ENCODE results near the gene ERC2.

ERC2 gene

GRCh38 chr3:55779543-55779942 lies 688.7 kb downstream of the ERC2 start:
- no peak for TF ChIP-seq CTCF (IDR thresholded peaks at IDR 0.05; ENCODE audit: control insufficient read depth, insufficient read depth, low read depth, low read length, missing control alignments)
- no peak for DNase-seq (ENCODE audit: low read depth)
- no peak overlapping the region for H3K4me3 ChIP-seq (ENCODE audit: control insufficient read depth, low read depth, low read length)

- no peak for TF ChIP-seq CTCF (IDR thresholded peaks at IDR 0.05; ENCODE audit: control insufficient read depth, insufficient read depth, low read depth, low read length, missing control alignments)
- DNase-seq (ENCODE audit: low read depth), result no peak
- no peak overlapping the region for H3K4me3 ChIP-seq (ENCODE audit: control insufficient read depth, low read depth, low read length)
Measured at GRCh38 chr3:55775366-55776154, 692.7 kb downstream of the ERC2 start.

GRCh38 chr3:55774856-55775255 lies 693.4 kb downstream of the ERC2 start:
- H3K4me3 ChIP-seq (ENCODE audit: control insufficient read depth, low read depth, low read length), result no peak overlapping the region
- TF ChIP-seq CTCF (IDR thresholded peaks at IDR 0.05; ENCODE audit: control insufficient read depth, insufficient read depth, low read depth, low read length, missing control alignments), result no peak
- DNase-seq (ENCODE audit: low read depth), result no peak

GRCh38 chr3:55771503-55771902 lies 696.8 kb downstream of the ERC2 start:
- no peak for TF ChIP-seq CTCF (IDR thresholded peaks at IDR 0.05; ENCODE audit: control insufficient read depth, insufficient read depth, low read depth, low read length, missing control alignments)
- H3K4me3 ChIP-seq (ENCODE audit: control insufficient read depth, low read depth, low read length), result no peak overlapping the region
- DNase-seq (ENCODE audit: low read depth), result no peak

- no peak for DNase-seq (ENCODE audit: low read depth)
- TF ChIP-seq CTCF (IDR thresholded peaks at IDR 0.05; ENCODE audit: control insufficient read depth, insufficient read depth, low read depth, low read length, missing control alignments), result no peak
- no peak overlapping the region for H3K4me3 ChIP-seq (ENCODE audit: control insufficient read depth, low read depth, low read length)
Measured at GRCh38 chr3:55770077-55770476, 698.2 kb downstream of the ERC2 start.

GRCh38 chr3:55766753-55767152 lies 701.5 kb downstream of the ERC2 start:
- no peak for TF ChIP-seq CTCF (IDR thresholded peaks at IDR 0.05; ENCODE audit: control insufficient read depth, insufficient read depth, low read depth, low read length, missing control alignments)
- H3K4me3 ChIP-seq (ENCODE audit: control insufficient read depth, low read depth, low read length), result no peak overlapping the region
- DNase-seq (ENCODE audit: low read depth), result no peak

Data from AG09309 (cell line).